Measurements from ENCODE around the gene TUBG1.
"Not testable (repeated sequence)": the region's sequence is repeated elsewhere in the genome, so short reads cannot be mapped to it uniquely, and the experiment has no call there.

TUBG1 gene

GRCh38 chr17:42608305-42609181, 940 bp upstream of the TUBG1 start:
- no peak for DNase-seq (ENCODE audit: low read depth)
- TF ChIP-seq CTCF (IDR thresholded peaks at IDR 0.05; ENCODE audit: control insufficient read depth, insufficient read depth, low read depth, low read length, missing control alignments): no peak
- H3K4me3 ChIP-seq (ENCODE audit: control insufficient read depth, low read depth, low read length): peak overlapping the region; percentile 79

- peak overlapping the region; percentile 77 for H3K4me3 ChIP-seq (ENCODE audit: control insufficient read depth, low read depth, low read length)
- DNase-seq (ENCODE audit: low read depth): not testable (repeated sequence)
These were observed 625 bp downstream of the TUBG1 start for GRCh38 chr17:42609814-42610801.

- H3K4me3 ChIP-seq (ENCODE audit: control insufficient read depth, low read depth, low read length): no peak overlapping the region
- DNase-seq (ENCODE audit: low read depth): no peak
- TF ChIP-seq CTCF (IDR thresholded peaks at IDR 0.05; ENCODE audit: control insufficient read depth, insufficient read depth, low read depth, low read length, missing control alignments): no peak
These were observed 2.5 kb downstream of the TUBG1 start for GRCh38 chr17:42612013-42612412.

GRCh38 chr17:42613699-42614295, 4.3 kb downstream of the TUBG1 start:
- H3K4me3 ChIP-seq (ENCODE audit: control insufficient read depth, low read depth, low read length): no peak overlapping the region
- DNase-seq (ENCODE audit: low read depth): no peak
- no peak for TF ChIP-seq CTCF (IDR thresholded peaks at IDR 0.05; ENCODE audit: control insufficient read depth, insufficient read depth, low read depth, low read length, missing control alignments)

- no peak overlapping the region for H3K4me3 ChIP-seq (ENCODE audit: control insufficient read depth, low read depth, low read length)
- no peak for DNase-seq (ENCODE audit: low read depth)
- no peak for TF ChIP-seq CTCF (IDR thresholded peaks at IDR 0.05; ENCODE audit: control insufficient read depth, insufficient read depth, low read depth, low read length, missing control alignments)
These were observed 8.5 kb downstream of the TUBG1 start for GRCh38 chr17:42617956-42618431.

- TF ChIP-seq CTCF (IDR thresholded peaks at IDR 0.05; ENCODE audit: control insufficient read depth, insufficient read depth, low read depth, low read length, missing control alignments): no peak
- no peak for DNase-seq (ENCODE audit: low read depth)
- no peak overlapping the region for H3K4me3 ChIP-seq (ENCODE audit: control insufficient read depth, low read depth, low read length)
These were observed 9.1 kb downstream of the TUBG1 start for GRCh38 chr17:42618442-42619150.

- not testable (repeated sequence) for DNase-seq (ENCODE audit: low read depth); H3K4me3 ChIP-seq (ENCODE audit: control insufficient read depth, low read depth, low read length)
These were observed 12.5 kb downstream of the TUBG1 start for GRCh38 chr17:42621987-42622386.
